Measurements from ENCODE around the gene RPS14.

Gene RPS14

GRCh38 chr5:150412319-150413175 lies 37.0 kb downstream of the RPS14 start, which contains the start of gene CD74:
Gene CD74 (minus strand): TSS chr5:150412910. CDS start chr5:150412749, 161 bp downstream.
- ATAC-seq: peak; percentile 87

GRCh38 chr5:150411245-150411979 lies 38.1 kb downstream of the RPS14 start:
- peak; percentile 19 for ATAC-seq

- peak; percentile 33 to 43 for ATAC-seq
Observed at GRCh38 chr5:150410524-150411244, 38.9 kb downstream of the RPS14 start.

DNA sequence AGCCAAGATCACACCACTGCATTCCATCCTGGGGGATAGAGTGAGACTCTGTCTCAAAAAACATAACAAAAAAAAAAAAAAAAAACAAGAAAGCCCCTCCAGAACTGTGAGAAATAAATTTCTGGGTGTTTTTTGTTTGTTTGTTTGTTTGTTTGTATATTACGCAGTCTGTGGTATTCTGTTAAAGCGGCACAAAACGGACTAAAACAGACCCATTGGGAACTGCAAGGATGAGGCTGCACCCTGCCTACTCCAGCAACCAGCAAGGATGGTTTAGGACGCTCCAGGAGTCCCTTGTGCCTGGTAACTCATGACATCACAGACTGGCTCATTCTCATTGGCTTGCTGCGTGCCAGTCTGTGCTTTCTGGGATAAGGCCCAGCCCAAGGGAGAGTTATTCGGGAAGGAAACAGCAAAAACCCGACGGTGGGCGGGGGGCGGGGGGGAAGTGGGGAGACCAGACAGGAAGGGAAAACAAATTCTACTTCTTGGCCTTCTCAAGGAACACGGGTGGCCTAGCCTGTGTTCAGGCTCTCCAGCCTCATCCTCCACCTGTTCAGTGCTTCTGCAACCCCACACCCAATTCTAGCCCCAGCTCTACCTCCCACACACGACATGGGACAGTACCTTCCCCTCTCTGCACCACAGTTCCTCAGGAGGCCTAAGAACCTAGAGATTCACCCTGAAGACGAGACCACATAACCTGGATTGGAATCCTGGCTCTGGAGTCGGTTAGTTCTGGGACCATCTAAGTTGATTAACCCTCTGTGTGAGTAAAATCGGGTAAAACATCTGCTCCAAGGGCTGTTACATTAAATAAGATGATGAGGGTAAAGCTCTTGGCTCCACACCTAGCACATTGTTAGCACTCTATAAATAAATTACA lies 39.7 kb downstream of the RPS14 start:
- peak in 1 of 2 donors; percentile 19 for ATAC-seq

GRCh38 chr5:150408231-150408943 lies 41.2 kb downstream of the RPS14 start:
- ATAC-seq: no peak

GRCh38 chr5:150407096-150407720 lies 42.3 kb downstream of the RPS14 start:
- no peak for ATAC-seq

DNA sequence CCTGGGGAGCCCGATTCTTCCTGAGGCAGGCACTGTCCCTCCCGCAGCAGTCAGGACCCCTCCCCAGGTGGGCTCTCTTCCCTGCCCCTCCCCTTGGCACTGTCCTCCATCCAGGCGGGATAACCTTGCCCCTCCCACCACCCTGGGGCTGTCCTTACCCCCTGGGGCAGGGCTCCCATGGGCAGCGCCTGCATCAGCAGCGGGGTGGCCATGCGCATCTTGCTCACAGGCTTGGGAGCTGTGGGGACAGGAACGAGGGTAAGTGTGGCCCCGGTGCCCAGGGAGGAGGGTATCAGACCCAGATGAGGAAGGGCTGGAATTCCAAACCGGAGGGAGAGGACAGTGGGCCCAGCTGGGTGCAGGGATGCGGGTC lies 42.8 kb downstream of the RPS14 start:
- no peak for ATAC-seq

GRCh38 chr5:150406103-150406722 lies 43.3 kb downstream of the RPS14 start:
- ATAC-seq: no peak

DNA sequence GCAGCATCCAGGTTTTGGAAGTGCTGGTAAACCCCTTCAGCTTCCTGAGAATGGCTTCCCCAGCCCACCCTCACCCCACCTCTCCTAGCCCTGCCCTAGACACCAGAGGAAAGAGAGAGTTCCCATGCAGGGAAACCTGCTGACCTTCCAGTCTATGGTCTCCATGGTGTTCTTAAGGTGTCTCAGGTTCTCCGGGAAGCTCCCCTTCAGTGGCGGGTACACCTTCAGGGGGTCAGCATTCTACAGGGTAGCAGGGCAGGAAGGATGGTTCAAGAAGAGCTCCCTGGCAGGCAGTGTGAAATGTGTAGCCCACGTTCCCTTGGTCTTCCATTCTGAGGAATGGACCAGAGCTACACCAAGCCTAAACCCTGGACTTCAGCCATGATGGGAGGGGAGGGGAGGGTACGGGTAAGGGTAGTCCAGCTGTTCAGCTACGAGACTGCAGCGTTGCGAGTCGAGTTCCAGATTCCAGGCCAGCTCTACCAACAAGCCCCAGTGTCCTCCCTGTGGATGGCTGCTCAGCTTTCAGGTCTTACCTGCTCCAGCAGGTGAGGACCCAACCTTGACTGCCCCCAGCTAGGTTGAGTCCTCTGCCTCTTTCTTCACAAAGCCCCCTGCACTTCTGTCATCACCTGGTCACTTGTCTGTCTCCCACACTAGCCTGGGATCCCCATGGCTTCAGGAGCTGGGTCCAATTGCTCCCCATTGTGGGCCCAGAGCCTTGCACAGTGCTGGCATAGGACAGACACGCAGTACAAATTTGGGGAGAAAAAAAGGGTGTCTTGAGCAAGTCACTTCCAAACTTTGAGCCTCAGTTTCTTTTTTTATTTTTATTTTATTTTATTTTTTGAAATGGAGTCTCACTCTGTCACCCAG lies 44.4 kb downstream of the RPS14 start:
- no peak for ATAC-seq

GRCh38 chr5:150404535-150404934 lies 45.0 kb downstream of the RPS14 start:
- ATAC-seq: no peak

- no peak for ATAC-seq
Observed at GRCh38 chr5:150404121-150404520, 45.4 kb downstream of the RPS14 start.

GRCh38 chr5:150402901-150403342 lies 46.6 kb downstream of the RPS14 start:
- no peak for ATAC-seq

GRCh38 chr5:150402229-150402773 lies 47.2 kb downstream of the RPS14 start:
- ATAC-seq: no peak

GRCh38 chr5:150401376-150402228 lies 47.9 kb downstream of the RPS14 start:
- ATAC-seq: no peak

DNA sequence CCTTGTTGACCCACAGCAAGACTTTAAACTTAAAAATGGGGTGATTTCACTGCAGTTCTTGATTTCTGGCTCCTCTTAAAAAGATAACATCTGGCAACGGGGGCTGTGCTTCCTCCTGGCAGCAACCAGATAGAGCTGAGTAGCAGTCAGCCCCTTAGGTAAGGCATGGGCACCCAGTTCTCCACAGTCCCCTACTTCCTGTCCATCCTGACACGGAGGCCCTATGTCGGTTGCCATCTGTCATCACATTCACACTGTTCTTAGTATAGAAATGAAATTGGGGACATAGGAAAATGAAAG lies 48.5 kb downstream of the RPS14 start:
- ATAC-seq: no peak

DNA sequence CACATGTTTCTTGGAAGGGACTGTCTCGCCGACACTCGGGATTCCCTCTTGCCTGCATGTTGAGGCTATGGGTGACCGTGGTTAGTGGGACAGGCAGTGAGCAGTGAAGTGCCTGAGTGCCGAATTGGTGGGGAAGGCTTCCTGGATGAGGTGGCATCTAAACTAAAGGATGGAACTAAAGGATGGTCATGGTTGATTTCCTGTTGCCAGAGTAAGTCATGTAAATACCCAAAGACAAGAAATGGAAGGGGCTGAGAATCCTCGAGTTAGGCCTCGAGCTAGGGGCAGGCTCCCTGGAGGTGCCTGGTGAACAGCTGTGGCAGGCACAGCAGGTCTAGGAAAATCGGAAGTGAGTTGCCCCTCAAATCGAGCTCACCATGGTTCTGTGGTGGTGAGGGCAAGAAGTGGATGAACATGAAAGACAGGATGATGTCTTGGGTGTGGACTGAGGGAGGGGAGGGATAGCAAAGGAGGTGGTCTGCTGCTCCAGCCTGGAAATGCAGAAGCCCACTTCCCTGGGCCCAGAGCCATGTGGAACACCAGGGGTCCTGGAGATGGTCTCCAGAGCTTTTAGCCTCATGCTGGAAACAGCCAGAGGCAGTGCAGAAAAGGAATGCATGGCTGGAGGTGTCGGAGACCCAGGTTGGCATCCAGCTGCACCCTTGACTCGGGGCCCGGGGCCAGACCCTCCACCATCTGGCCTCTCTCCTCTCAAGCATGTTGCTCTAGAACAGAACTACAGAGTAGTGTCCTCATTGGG lies 49.0 kb downstream of the RPS14 start:
- no peak for ATAC-seq

DNA sequence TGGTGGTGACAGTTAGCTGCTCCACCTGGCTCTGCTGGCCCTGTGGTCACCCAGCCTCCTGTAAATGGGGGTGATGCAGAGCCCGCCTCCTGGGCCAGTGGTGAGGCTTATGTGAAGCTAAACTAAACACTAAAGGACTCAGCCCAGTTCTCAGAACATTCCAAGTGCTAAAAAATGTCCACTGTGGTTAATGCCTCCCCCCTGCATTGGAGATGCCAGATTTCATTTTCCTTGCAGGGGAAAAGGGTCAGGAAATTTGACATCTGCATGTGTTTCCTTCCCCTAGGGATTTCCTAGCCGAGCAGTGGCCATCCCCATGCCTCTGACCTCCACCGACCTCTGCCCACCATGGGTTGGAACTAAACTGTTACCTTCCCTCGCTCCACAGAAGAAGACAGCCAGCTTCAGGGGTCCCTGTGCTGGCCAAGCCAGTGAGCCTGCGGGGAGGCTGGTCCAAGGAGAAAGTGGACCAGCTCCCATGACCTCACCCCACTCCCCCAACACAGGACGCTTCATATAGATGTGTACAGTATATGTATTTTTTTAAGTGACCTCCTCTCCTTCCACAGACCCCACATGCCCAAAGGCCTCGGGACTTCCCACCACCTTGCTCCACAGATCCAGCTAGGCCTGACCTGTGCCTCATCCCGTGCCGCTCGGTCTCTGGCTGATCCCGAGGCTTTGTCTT lies 49.9 kb downstream of the RPS14 start:
- peak in 1 of 2 donors; percentile 4 for ATAC-seq
